Measurements from ENCODE around the gene MSI2.

Gene MSI2

GRCh38 chr17:57466017-57466471 lies 209.7 kb downstream of the MSI2 start:
- DNase-seq, result no peak

- DNase-seq, result no peak
Measured at GRCh38 chr17:57466521-57466920, 210.2 kb downstream of the MSI2 start.

DNA sequence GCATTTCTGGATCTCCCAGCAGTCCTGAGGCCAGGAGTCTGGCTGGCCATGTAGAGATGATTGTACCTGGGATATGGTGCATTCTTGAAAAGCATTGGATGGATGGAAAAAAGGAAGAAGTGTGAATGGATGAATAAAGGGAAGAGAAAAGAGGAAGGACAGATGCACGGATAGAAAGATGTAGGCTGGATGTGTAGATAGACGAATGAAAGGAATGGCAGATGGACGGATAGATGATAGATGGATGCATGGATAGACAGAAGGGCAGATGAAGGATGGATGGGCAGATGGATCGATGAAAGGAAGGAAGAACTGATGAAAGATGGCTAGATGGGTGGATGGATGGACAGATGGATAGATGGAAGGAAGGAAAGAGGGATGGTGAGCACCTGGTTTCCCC lies 210.9 kb downstream of the MSI2 start:
- DNase-seq, result no peak

DNA sequence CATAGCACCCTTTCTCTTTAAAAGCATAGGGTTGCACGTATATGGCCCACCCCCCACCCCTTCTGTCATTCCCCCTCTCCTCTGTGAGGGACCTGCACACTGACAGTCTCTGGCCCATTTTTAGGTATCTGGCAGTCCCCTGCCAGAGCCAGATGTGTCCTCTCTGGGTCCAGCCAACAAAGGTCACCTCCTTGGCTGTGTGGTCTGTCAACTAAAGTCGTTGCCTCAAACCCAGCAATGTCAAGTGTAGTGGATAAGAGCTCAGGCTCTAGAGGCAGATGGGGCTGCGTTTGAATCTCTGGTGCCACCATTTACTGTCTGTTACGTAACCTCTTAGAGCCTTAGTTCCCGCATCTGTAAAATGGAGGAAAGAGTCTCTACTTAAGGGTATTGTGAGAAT lies 211.5 kb downstream of the MSI2 start:
- no peak for DNase-seq

- DNase-seq, result no peak
Measured at GRCh38 chr17:57468932-57469775, 212.8 kb downstream of the MSI2 start.

GRCh38 chr17:57470906-57471305 lies 214.6 kb downstream of the MSI2 start:
- DNase-seq, result no peak

DNA sequence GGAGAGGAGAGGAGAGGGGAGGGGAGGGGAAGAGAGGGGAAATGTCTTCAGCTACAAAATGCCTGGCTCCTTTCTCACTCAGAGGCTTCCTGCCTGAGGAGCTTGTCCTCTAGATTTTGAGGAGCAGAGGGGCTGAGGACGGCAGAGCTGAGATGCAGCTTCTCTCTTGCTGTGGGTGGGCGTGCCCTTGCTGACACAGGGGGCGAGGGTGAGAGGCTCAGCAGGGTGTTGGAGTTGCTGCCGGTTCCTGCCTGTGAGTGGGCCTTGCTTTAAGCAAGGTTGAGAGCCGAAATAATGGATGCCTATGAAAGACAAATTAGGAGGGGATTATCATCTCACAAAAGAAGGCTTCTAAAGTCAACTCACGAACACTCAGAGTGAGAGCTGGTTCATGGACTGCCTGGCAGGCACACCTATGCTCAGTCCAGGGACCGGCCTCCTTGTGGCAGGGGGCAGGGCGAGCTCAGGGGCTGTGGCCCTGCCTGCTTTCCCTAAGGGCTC lies 215.6 kb downstream of the MSI2 start:
- no peak for DNase-seq

DNA sequence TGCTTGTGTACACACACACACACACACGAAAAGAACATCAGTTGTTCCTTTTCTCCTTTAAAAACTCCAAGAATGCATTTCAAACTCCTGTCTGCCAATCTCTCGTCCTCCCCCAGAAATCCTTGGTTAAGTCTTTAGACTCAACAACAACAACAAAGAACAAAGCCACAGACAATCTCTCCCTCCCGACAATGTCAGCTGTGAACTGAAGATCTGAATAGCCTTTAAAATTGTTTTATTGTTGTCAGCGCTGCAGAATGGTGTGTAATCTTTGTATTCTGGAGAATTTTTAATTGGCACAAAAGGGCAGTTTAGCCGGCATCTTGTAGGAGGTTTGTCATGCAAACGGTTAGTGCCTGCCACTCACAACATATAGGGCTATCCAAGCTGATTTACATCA lies 219.5 kb downstream of the MSI2 start:
- no peak for DNase-seq

DNA sequence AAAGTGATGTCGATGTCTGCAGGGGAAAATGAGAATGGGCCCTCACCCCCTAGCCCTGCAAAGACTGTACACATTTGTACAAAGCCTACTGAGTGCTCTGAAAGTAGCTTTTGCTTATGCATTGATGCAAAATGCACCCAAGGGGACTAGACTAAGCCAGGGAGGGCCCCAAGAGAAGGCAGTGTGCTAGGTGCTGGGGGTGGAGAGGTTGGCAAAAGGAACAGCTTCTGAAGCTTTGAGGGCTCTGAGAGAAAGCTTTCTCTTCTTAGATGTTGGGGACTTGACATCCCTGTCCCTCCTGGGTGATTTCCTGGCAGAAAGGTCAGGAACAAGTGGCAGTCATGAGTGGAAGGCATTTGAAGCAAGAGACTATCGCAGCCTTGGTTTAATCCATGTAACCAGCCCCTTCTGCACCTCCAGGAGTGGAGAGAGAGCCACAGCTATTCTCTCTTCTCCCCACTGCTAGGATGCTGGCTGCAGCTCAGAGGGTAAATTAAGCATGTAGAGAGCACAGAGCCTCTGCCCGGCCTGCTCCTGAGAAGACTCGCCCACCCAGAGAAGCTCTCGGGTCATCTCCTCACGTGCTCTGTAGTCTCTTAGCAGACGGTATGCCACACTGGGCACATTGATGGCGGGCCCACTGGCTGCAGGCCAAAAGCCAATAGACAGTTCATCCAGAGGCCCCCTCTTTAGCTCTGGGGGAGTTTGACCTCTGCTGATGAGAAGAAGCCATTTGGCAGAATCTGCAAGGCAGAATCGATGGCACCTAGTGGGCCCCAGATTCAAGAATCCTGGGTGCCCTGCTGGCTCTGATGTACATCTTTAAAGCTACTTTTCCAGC lies 221.4 kb downstream of the MSI2 start:
- DNase-seq, result no peak

- no peak for DNase-seq
Measured at GRCh38 chr17:57478478-57479250, 222.3 kb downstream of the MSI2 start.

DNA sequence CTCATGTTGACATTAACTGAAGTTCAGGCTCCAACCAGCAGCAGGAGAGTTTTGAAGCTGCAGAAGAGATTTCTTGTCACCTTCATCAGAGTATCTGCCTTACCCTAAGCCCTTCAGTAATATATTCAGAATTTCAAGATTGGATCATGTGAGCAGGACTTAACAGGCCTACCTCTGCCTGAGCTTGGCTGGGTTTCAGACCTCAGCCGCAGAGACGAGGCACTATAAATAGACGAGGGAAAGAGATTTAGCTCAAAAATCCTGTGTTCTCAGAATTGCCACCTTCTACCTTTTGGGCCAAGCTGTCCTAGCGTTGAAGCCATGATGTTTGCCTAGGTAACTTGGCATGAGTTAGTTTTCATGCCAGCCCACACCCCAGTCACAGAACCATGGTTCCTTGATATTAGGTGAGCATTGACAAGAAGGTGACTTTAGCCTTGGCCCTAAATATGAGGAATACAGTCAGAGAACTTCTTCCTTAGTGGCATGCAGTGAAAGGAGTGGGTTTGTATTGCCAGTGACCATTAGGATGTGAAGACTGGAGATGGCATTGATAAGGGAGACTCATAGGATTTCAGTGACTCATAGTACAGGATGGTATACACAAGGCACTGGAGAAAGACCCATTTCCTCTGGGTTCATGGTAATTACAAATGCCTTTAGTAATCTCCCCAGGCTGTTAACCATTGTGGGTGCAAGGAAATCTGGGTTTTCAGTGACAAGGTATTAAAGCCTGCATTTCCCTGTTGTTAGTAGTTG lies 224.3 kb downstream of the MSI2 start:
- no peak for DNase-seq

DNA sequence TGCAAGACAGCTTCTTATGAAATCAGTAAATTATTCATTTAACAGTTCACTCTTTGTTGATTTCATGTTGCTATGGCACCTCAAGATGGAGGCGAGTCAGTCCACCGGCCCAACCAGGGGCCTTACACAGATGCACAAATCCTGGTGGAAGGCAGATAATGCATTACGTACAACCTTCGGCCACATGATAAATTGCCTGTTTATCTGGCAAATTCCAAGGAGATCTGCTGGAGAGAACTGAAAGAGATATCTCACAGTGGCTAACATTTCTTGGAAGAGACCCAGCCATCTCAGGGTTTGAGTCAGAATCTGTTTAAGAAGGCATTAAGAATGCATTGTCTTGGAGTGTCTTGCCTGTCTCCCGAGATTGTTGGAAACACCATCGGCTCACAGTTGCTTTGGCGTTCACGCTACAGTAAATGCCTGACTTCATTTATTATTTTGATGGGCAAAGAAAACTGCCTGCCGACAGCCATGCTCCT lies 225.6 kb downstream of the MSI2 start:
- DNase-seq, result no peak

GRCh38 chr17:57482657-57483056 lies 226.3 kb downstream of the MSI2 start:
- DNase-seq, result no peak

GRCh38 chr17:57484081-57484666 lies 227.9 kb downstream of the MSI2 start:
- DNase-seq, result no peak

DNA sequence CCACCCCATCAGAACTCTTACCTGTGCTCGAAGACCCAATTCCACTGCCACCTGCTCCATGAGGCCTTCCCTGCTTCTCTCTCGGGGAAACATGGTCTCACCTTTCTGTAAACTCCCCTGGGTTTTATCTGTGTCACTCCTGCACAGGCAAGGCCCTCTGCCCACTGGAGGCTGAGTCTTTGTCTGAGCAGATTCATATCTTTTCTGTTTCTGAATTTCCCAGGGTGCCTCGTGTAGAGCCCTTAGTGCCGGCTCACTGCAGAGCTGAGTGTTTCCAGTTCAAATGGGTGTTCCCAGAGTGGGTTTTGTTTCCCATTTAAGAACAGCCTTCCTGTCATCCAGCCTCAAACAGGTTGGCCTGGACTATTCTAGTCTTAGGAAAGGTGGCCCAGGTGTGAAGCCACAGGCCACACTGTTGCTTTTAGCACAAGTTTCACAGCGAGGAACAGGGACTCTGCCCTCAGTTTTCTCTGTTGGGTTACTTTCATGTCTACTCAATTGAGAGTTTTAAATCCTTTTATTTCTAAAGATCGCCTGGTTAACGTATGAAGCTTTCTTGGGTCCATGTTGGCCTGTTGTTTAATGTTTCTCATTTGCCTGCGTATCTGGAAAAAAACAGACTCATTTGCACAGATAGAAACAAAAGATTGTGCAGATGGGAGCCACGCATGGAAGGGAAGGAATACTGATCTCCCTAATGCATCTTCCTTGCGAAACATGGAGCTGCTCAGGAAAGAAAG lies 228.7 kb downstream of the MSI2 start:
- peak; percentile 37 for DNase-seq

DNA sequence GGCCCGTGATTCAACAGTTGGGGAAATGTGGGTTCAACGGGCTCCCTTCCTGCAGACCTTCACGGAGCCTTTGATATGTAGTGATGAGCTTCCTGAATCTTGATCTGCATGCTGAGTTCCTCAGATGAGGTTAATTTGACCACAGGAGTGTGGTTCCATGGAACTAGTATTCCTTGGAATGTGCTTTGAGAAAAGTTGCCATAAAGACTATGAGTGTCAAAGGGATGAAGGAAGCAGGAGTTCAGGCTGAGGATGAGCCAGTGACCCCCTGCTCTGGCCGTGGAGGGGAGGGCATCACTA lies 229.2 kb downstream of the MSI2 start:
- no peak for DNase-seq

- DNase-seq, result no peak
Measured at GRCh38 chr17:57485916-57486881, 229.9 kb downstream of the MSI2 start.

GRCh38 chr17:57486882-57487301 lies 230.6 kb downstream of the MSI2 start:
- no peak for DNase-seq

GRCh38 chr17:57487573-57487972 lies 231.2 kb downstream of the MSI2 start:
- DNase-seq, result no peak

- no peak for DNase-seq
Measured at GRCh38 chr17:57488856-57489255, 232.5 kb downstream of the MSI2 start.
